HG03460 (cell line): Measurements from ENCODE around the gene TRIO.
"Not testable (repeated sequence)": the region's sequence is repeated elsewhere in the genome, so short reads cannot be mapped to it uniquely, and the experiment has no call there.

Source experiments
- ATAC-seq: cut with Tn5 transposase; IDR thresholded peaks from one replicate; pipeline ENCODE4 v1.9.1; 2021; ENCODE audit not compliant: unreplicated experiment

The TRIO gene

DNA sequence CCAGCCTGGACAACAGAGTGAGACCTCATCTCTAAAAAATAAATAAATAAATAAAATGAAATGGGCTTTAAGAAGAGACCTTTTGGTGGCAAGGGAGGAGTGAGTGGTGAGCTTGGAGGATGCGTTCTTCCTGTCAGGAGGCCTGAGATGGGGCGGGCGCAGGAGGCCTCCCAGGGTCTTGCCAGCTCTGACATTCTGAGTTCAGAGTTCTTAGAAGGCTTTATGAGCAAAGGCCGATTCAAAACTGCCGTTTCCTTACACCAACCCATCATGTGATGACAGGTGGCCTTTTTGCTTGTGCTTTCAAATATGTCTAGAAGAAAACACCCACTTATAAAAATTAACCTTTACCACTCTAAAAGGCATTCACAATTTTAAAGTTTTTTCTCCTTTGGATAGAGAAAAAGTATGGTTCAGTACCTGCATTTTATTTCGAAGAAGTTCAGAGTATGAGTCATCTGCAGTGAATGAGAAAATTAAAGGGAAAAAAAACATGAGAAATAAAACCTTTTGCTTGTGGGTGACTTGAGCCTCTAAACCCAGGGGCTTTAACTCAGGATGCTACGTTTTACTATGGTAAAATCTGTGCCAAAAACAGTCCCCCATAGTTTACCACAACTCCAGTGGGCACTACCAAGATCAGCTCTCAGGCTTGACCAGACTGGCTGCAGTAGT, 281.0 kb downstream of the TRIO start:
- ATAC-seq: no peak

DNA sequence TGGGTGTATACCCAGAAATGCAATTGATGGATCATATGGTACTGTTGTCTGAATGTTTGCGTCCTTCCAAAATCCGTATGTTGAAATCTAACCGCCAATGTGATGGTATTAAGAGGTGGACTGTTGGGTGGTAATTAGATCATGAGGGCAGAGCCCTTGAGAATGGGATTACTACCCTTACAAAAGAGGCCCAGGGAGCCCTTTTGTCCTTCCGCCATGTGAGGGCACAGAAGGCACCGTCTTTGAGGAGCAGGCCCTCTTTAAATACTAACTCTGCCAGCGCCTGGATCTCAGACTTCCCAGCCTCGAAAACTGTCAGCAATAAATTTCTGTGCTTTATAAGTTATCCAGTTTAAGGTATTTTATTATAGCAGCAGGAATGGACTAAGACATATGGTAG, 282.4 kb downstream of the TRIO start:
- no peak for ATAC-seq

DNA sequence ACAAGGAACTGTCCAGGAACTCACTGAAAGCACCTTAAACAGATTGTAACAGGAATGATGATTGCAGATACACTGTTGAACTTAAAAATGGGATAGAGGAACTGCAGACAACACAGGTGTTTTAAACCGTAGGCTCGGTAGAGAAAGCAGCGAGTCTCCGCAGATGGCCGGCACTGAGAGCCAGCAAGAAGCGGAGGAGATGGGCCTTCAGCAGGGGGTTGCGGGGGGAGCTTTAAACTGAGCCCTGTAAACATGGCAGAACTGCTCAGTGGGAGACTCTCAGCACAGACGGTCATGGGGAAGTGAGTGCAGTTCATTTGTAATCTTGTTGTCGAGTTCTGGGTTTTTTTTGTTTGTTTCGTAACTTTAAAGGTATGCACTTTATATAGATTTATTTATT, 283.4 kb downstream of the TRIO start:
- ATAC-seq: no peak

DNA sequence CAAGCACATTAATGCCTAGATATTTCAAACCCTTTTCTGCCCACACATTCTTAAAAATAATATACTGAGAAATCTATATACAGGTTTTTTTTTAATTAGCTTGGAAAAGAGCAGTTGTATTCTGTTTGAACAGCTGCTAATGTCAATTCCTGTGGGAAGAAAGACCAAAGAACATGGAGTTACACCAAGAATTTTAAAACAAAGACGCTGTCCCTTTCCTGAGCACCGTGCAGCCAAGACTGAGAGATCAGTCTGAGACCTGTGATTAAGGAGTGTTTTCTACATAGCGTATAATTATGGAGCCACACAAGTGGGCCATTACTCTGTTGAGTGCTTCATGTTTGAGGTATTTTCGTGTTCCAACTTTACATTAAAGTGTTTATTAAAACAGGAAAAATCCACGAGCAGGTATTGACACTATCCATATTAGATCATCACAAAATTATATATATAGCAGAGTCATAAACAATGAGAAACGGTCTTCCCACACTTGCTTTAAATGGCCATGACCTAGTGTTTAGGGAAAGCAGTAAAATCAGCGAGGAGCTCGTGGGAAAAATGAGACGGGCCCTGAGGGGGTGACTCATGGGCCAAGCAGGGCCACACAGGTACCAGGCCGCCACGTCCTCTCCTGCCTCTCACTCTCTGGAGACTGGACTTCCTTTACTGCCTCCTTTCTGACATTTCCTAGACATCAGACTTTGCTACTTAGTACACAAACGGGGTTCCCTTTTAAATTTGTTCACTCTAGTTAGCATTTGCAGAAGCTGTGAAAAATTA, 285.4 kb downstream of the TRIO start:
- no peak for ATAC-seq

DNA sequence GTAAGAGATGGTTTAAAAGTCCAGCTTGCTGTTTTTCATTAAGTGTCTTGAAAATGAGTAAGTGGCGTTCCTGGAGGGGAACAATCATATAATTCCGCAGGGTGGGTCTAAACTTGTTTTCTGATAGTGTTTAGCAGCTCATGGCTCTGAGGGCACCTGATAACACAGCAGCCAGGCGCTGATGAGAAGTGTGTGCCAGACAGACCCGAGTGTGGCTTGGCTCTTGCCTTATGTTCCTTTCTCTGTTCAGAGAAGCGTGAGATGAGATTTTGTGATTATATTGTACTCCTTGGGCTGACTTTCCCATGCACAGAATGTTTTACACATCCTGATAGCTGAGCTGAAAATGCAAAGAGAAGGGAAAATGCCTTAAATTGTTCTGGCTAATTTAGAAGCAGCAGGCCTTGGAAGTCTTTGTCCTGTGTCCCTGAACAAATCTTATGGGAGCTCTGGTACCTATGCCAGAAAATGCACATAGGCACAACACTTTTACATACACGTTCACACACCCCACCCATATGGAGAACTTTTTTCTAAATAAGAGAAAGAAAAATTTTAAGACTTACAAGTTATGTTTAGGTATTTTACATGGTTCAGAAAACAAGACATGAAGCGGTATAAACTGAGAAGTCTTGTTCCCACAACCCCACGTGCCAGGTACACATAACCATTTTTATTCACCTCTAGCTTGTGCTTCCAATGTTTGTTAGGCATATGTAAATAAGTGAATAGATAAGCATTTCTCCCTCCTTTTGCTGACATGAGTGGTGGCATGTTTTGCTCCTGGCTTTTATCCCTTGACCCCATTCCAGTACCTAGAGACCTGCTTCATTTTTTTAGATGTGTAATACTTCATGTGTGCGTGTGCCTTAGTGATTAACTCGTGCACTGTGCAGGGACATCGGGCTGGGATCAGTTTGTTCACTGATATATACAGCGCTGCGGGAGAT, 286.2 kb downstream of the TRIO start:
- ATAC-seq: no peak

DNA sequence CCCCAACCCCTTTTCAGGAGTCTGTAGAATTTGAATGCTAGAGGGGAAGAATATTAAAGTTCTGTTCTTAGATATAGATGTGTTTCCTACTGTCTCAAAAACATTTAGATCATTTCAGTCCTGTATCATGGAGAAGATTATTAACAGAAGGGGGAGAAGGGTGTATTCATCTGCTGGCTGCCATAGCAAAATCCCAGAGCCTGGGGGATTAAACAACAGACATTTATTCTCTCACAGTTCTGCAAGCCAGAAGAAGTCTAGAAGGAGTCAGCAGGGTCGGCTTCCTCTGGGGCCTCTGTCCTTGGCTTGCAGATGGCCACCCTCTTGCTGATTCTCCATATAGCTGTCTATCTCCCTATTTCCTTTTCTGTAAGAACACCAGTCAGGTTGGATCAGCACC, 288.4 kb downstream of the TRIO start:
- ATAC-seq: no peak

DNA sequence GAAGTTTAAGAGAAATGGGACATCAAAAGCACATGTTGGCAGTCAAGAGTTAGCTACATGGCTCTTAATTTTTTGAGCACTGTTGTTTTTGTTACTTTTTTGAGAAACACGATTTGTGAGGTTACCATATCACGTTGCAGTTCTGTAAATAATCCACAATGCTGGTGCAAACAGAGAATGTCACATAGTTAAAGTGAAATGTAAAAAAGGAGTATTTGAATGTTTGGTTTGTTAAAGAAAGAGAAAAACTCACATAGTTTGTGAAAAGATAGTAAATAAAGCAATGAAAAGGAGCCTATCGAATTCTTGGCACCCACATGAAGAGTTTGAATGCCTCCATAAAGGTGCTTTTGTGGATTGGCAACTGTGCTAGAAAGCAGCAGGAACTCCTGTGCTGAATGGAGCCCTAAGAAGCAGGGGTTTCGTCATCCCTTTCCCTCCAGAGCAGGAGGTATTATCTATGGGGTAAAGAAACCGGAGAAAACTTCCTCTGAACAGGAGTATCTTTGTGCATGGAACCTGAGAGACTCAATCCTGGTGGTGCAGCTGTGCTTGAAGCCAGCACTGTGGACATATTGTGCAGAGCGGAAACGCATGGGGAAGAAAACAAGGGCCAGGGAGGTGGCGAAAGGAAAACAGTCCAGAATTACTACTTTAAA, 289.9 kb downstream of the TRIO start:
- ATAC-seq: no peak

DNA sequence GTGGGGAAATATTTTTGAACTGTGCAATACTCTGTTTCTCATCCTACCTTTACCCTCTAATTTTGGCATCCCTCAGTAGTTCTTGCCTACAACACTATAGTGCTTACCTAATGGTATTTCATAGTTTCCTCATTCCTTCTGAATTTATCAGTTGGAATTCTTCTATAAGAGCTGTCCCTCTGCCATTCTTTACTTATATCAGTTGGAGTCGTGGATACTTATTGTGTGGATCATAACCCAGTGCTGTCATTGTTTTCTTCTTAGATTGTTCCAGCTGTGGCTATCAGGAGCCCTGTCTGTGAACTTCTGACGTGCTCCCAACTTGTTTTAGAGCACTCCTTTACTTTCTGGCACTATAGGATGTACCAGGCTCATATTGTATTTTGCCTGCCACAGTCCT, 292.3 kb downstream of the TRIO start:
- ATAC-seq: no peak

DNA sequence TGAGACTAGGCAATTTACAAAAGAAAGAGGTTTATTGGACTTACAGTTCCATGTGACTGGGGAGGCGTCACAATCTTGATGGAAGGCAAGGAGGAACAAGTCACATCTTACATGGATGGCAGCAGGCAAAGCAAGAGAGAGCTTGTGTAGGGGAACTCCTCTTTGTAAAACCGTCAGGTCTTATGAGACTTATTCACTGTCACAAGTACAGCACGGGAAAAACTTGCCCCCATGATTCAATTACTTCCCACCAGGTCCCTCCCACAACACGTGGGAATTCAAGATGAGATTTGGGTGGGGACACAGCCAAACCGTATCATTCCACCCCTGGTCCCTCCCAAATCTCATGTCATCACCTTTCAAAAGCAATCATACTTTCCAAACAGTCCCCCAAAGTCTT, 293.0 kb downstream of the TRIO start:
- ATAC-seq: not testable (repeated sequence)

DNA sequence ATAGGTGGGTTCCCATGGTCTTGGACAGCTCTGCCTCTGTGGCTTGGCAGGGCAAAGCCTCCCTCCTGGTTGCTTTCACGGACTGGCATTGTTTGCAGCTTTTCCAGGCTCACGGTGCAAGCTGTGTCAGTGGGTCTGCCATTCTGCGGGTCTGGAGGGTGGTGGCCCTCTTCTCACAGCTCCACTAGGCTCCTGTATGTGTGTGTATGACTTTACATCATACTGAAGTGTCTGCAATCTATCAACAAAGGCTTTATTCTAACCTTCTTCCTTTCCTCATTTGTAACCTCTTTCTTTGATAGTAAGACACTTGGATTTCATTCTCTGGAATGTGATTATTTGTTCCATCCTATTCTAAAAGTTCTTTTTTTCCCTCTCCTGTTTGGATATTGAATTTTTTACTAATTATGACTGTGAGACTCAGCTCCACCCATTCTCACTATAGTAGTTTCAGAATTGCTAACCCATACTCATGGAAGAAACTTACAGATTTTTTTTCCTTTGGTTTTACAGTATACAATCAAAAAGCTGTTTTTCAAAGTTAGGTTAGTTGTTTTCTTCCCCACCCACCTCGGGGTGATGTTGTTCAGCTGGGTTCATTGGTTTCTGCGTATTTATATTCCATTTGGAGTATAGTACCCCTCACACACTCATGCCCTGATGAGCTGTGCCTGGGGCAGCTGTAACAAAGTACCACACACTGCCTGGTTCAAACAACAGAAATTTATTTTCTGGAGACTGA, 293.8 kb downstream of the TRIO start:
- ATAC-seq: no peak

DNA sequence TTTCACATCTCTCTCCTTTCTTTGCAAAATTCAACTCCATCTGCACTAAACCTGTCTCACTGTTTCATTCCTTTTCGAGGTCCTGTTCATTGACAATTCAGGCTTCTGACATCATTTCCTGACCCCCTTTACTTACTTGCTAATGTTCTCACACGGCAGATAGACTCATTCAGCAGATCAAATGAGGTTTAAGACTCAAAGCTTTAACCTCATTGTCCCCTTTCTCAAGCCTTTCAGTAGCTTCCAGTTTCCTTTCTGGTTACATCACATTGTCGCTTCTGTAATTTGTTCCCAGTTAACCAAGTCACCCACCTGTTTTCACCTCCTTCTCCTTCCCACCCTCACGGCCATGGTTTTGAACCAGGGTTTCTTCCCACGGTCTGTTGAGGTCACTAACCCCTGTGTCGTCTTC, 295.1 kb downstream of the TRIO start:
- no peak for ATAC-seq

DNA sequence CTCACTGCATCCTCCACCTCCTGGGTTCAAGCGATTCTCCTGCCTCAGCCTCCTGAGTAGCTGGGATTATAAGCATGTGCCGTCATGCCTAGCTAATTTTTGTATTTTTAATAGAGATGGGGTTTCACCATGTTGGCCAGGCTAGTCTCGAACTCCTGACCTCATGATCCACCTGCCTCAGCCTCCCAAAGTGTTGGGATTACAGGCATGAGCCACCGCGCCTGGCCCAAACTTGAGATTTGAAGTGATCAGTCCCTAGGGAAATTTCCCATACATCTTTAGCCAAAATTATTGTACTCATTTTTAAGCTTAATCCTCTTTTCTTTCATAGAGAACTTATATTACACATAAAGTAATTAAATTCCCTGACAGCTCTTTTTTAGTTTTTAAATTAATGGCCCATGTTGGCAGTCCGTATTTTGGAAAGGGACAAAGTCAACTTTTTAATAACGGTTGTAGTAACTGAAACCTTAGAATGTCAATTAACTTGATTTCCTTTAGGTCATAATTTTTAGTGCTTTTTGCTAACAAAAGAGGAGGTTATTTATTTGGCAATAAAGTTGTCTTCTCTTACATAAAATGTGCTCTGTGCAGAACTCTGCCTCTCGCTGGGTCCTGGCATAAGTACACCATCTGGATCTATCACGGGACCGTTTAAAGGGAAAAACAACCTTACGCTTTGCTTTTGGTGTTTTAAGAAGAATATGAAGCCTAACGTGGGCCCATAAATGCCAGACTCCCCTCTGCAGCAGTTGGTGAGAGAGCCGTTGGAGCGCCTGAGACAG, 296.1 kb downstream of the TRIO start:
- no peak for ATAC-seq

DNA sequence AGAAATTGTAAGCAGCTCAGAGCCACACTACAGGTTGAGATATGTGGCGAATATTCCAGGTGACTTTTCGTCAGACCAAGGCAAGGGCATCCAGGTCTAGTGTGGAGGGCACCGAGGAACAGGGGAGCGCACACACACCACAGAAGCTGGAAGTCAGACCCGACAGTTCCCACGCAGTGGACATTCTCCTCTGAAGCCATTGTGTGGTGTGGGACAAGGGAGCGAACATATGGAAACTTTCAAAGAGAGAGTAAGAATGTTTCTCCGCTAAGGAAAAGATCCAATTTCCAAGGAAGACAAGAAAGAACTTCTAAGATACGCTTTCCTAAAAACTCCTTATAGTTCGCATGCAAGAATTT, 297.1 kb downstream of the TRIO start:
- ATAC-seq: no peak

DNA sequence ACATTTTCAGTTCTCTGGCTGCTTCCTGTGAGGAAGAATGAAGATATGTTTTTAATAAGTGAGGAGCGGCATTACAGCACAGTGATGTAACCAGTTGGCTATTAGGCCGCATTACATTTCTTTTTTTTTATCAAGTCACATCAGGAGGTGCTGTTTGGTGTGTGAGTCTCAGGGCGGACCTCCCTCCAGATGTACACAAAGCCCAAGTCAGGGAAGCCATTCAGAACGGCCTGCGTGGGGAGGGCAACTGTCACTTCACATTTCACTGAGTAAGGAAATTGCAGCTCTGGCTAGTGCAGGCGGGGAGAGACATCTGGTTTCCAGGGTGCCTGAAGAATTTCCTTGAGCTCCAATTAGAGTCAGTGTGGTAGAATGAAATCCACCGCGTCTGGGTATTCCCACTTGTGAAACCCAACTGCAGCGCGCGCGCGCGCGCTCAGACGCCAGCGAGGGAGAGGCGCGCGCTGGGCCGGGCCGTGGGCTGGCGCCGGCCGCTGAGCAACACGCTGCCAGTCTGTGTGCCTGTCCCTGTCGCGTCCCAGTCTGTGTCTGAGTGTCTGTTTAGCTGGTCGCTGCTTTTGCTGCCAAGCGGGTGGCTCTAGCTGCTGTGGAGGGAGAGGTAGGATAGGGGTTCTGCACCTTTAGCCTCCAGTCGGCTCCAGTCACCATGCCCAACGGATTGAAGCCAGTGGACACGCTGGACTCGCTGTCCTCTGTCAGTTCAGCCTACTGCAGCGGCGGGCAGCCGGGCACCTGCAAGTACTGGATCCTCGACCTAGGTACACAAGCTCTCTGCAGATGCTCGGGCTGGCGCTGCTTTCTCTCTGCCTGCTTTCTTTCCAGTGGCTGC, 297.7 kb downstream of the TRIO start:
- ATAC-seq: no peak

DNA sequence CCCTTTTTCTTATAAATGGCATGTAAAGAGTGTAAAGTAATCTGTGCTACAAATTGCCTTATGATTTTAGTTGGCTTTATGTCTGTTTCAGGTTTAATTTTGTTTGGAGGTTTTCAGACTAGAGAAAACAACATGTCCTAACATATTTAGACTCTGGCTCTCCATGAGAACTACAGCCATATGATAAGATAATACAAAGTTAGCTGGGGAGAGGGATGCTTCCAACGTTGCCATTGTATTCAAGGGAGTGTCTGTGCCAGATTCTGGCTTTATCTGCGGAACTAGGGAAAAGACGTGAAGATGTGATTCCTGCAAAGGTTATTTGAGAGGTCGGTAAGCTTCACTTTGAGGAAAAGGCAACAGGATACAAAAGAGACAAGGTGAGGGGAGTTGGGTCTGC, 298.5 kb downstream of the TRIO start:
- ATAC-seq: no peak

DNA sequence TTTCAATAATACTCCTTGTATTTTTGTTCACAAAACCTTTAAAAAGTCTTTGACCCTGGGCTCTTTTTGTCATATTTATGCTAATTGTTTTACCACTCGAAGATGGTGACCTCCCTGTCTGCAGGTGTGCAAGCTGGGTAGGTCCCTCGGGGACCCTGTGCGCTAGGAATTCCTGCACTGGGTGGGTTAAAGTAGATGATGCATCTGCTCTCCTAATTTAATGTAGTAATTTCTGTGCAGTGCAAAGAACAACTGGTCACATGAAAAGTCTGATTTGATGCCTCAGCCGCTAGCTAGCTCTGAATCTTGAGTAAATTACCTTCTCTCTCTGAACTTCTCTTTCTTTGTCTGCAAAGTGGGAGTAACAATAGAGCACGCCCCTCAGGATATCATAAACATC, 299.4 kb downstream of the TRIO start:
- ATAC-seq: no peak

DNA sequence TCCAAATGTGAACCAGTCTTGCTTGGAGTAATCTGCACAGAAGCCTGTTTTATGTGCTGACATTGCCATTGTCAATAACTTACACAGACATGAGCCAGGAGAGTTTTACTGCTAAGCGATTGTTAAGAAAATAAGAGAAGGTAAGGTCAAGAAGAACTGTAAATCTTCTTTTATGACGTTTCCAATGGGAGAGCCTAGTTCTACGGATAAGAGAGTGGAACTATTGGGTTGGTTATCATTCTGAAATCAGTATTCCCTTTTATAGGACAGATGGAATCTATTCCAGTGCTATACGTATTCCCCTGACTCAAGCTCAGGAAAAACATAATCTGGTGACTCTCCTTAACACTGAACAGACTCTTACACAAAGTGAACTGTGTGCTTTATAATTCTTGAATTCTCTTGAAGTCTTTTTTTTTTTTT, 300.5 kb downstream of the TRIO start:
- ATAC-seq: no peak

DNA sequence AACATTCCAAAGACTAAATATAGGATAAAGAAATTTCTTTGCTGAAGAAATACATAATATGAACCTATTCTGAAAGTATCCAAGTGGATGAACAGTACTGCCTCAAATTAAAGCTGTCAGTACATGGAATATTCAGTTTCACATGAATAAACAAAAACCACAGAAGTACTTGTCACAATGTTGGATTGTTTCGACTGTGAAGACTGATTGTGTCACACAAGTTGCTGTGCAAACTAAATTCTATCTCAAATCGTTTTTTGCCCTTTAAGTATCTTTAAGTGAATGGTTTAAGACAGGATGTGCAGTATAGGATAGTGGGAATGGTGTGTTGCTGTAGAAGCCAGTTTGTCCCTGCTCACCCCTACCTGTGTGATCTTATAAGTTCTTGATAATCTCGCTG, 301.0 kb downstream of the TRIO start:
- no peak for ATAC-seq

DNA sequence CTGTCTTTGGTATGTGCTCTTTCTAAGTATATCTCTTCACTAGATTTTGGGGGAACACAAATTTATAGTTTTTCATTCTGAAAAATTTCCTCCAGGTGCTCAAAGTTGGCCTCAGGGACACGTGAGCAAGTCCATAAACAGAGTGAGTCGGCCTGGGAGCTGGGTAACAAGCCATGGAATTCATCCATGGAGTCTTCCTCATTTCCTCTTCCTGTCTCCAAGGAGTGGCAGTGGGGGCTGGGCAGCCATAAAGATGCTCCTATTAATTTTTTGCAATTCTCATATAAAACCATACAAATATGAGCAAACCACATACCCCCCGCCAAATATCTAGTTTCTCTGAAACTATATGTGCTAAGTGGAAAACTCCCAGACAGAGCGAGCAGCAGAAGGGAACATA, 301.9 kb downstream of the TRIO start:
- ATAC-seq: no peak
